OCI-LY7 (cell line): ENCODE results near the gene DTX3.

Experiments
- EZH2phosphoT487 ChIP-seq: fragments of 200-600 bp; sonication (generic); IDR thresholded peaks from 2 replicates; pipeline ENCODE4 v1.6.1; 2018; ENCODE audit warnings: low read depth, borderline replicate concordance, mild to moderate bottlenecking, mixed run types, antibody characterized with exemption, low read length, moderate library complexity, mixed read lengths
- TF ChIP-seq, protein P1 (sequence below): fragments of 200-600 bp; sonication (generic); conservative IDR thresholded peaks from 2 replicates; pipeline ENCODE4 v1.5.1; 2014; ENCODE audit warnings: mild to moderate bottlenecking, antibody characterized with exemption, low read length, moderate library complexity, mixed read lengths

- TF ChIP-seq, protein P1, sequence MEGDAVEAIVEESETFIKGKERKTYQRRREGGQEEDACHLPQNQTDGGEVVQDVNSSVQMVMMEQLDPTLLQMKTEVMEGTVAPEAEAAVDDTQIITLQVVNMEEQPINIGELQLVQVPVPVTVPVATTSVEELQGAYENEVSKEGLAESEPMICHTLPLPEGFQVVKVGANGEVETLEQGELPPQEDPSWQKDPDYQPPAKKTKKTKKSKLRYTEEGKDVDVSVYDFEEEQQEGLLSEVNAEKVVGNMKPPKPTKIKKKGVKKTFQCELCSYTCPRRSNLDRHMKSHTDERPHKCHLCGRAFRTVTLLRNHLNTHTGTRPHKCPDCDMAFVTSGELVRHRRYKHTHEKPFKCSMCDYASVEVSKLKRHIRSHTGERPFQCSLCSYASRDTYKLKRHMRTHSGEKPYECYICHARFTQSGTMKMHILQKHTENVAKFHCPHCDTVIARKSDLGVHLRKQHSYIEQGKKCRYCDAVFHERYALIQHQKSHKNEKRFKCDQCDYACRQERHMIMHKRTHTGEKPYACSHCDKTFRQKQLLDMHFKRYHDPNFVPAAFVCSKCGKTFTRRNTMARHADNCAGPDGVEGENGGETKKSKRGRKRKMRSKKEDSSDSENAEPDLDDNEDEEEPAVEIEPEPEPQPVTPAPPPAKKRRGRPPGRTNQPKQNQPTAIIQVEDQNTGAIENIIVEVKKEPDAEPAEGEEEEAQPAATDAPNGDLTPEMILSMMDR, result no peak
- TF ChIP-seq EZH2phosphoT487, result no peak
Measured at GRCh38 chr12:57631566-57632072, 27.0 kb downstream of the DTX3 start.
